GM15510 (cell line): ENCODE results near the gene ZMYM1.

ENCODE experiments used
- POLR2A ChIP-seq: IDR thresholded peaks from 3 replicates; pipeline ENCODE4 v1.6.1; 2011; ENCODE audit warnings: borderline replicate concordance; ENCODE audit not compliant: insufficient read length; ENCODE audit errors: extremely low read depth

The ZMYM1 gene

GRCh38 chr1:35143737-35144508 lies 64.7 kb downstream of the ZMYM1 start:
- TF ChIP-seq POLR2A, result no peak

- no peak for TF ChIP-seq POLR2A
These were observed 72.0 kb downstream of the ZMYM1 start for GRCh38 chr1:35151220-35151619.

- no peak for TF ChIP-seq POLR2A
These were observed 85.7 kb downstream of the ZMYM1 start for GRCh38 chr1:35164893-35165292.
